Measurements from ENCODE around the gene RUNDC3A.

The RUNDC3A gene

DNA sequence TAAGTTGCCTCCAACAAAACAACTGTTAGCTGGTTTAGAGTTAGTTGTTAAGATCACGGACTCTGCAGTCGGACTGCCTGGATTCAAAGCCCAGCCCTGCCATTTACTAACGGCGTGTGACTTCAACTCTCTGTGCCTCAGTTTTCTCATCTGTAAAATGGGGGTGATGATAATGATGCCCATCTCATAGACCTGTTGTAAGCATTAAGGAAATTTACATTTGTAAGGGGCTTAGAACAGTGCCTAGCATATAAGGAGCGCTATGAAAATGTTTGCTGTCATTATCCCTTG, 41.3 kb upstream of the RUNDC3A start:
- no peak overlapping the region for H3K4me3 ChIP-seq (ENCODE audit: low read depth, low read length)
- TF ChIP-seq, protein P1, sequence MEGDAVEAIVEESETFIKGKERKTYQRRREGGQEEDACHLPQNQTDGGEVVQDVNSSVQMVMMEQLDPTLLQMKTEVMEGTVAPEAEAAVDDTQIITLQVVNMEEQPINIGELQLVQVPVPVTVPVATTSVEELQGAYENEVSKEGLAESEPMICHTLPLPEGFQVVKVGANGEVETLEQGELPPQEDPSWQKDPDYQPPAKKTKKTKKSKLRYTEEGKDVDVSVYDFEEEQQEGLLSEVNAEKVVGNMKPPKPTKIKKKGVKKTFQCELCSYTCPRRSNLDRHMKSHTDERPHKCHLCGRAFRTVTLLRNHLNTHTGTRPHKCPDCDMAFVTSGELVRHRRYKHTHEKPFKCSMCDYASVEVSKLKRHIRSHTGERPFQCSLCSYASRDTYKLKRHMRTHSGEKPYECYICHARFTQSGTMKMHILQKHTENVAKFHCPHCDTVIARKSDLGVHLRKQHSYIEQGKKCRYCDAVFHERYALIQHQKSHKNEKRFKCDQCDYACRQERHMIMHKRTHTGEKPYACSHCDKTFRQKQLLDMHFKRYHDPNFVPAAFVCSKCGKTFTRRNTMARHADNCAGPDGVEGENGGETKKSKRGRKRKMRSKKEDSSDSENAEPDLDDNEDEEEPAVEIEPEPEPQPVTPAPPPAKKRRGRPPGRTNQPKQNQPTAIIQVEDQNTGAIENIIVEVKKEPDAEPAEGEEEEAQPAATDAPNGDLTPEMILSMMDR (conservative IDR thresholded peaks at IDR 0.05; ENCODE audit: low read depth, low read length): no peak
- no peak for DNase-seq (ENCODE audit: low read depth)

DNA sequence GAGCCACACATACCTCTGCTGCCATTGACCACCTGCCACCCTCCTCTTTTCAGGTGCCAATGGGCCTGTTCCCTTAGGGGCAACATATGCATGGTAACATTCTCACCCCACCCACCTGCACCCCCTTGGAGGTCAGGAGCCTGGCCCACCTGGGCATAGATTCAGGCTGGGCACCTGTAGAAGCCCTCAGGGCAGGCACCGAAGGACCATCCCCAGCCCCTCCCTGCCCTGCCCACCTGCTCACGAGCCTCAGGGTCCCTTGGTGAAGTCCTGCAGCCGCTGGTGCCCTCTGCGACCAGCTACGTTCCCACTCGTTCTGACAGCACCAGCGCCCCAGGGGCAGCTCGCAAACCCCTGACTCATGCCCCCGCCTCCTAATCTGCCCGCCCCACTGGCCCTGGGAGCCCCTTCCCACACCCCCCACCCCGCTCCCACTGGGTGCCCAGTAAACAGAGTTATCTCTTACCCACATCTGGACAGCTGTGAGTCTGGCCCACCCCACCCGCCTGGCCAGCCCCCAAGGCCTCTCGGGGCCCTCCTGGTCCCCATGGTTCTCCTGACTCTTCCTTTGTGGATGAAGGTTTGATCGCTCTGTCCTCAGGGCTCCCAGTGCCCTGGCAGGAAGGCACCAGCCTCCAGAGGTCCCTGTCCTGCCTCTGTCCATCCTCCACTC, 40.4 kb upstream of the RUNDC3A start, which contains the start of gene SLC4A1:
SLC4A1 (minus strand) TSS at position 318 of the 673 bp plus-strand sequence. CDS start 5,269 bp downstream, outside the sequence.
- no peak within 1 kb of the TSS for H3K4me3 ChIP-seq (ENCODE audit: low read depth, low read length)
- TF ChIP-seq, protein P1 (conservative IDR thresholded peaks at IDR 0.05; ENCODE audit: low read depth, low read length): no peak
- DNase-seq (ENCODE audit: low read depth): no peak

- TF ChIP-seq, protein P1 (conservative IDR thresholded peaks at IDR 0.05; ENCODE audit: low read depth, low read length): no peak
- DNase-seq (ENCODE audit: low read depth): no peak
- H3K4me3 ChIP-seq (ENCODE audit: low read depth, low read length): no peak overlapping the region
Measured at GRCh38 chr17:44268709-44269534, 39.5 kb upstream of the RUNDC3A start.

DNA sequence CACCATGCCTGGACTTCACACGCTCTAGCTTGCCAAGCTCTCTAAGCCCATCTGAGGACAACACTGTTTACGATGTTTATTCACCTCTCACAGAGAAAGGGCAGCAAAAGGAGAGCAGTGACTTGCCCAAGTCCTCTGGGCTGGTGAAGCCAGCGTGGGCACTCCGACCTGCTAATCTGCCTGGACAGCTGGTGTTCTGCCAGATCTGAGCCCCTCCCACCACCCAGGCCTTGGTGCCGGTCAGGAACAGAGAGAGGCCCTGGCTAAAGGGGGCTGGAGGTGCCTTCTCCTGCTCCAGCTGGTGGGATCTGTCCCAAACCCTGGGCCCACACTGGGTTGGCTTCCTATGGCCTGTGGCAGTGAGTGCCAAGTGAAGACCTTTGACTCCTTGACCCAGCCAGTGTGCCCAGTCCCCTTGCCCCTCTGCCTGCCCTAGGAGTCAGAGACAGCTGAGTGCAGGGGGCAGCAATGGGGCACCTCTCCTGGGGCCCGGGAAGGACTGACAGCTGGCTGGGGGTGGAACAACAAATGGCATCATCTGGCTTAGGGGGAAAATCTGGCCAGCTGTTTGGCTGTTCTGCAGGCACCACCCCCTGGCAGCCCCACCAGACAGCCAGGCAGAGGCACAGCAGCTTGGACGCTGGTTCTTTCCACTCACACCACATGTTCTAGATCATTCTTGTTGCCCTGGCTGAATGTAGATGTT, 38.7 kb upstream of the RUNDC3A start:
- DNase-seq (ENCODE audit: low read depth): no peak
- TF ChIP-seq, protein P1 (conservative IDR thresholded peaks at IDR 0.05; ENCODE audit: low read depth, low read length): no peak
- no peak overlapping the region for H3K4me3 ChIP-seq (ENCODE audit: low read depth, low read length)

GRCh38 chr17:44272321-44272951, 36.0 kb upstream of the RUNDC3A start:
- no peak overlapping the region for H3K4me3 ChIP-seq (ENCODE audit: low read depth, low read length)
- DNase-seq (ENCODE audit: low read depth): no peak
- TF ChIP-seq, protein P1 (conservative IDR thresholded peaks at IDR 0.05; ENCODE audit: low read depth, low read length): no peak

GRCh38 chr17:44272954-44273353, 35.4 kb upstream of the RUNDC3A start:
- H3K4me3 ChIP-seq (ENCODE audit: low read depth, low read length): no peak overlapping the region
- DNase-seq (ENCODE audit: low read depth): no peak
- TF ChIP-seq, protein P1 (conservative IDR thresholded peaks at IDR 0.05; ENCODE audit: low read depth, low read length): no peak

All from choroid plexus epithelial cell (primary cell).